IPS-11a (cell line): Measurements from ENCODE around the gene ALX4.

Source experiments
- H3K4me3 ChIP-seq: one replicate; pipeline ENCODE4 v1.5.1; 2013; ENCODE audit warnings: low read depth, low read length, control low read depth

ALX4 gene

GRCh38 chr11:44309478-44310205 is at the start of gene ALX4:
Gene ALX4, minus strand, starts transcription at chr11:44310139. Its CDS starts 77 bp downstream, at chr11:44310062.
- H3K4me3 ChIP-seq, result peak within 1 kb of the TSS; percentile 10

GRCh38 chr11:44359162-44359561 is 49.2 kb upstream of the ALX4 start:
- H3K4me3 ChIP-seq, result no peak overlapping the region

- no peak overlapping the region for H3K4me3 ChIP-seq
These were observed 48.8 kb upstream of the ALX4 start for GRCh38 chr11:44358713-44359112.

- H3K4me3 ChIP-seq, result no peak overlapping the region
These were observed 47.8 kb upstream of the ALX4 start for GRCh38 chr11:44357711-44358110.

- no peak overlapping the region for H3K4me3 ChIP-seq
These were observed 46.4 kb upstream of the ALX4 start for GRCh38 chr11:44356351-44356750.

GRCh38 chr11:44351898-44352498 is 42.1 kb upstream of the ALX4 start:
- no peak overlapping the region for H3K4me3 ChIP-seq

- H3K4me3 ChIP-seq, result no peak overlapping the region
These were observed 41.2 kb upstream of the ALX4 start for GRCh38 chr11:44351006-44351660.

- H3K4me3 ChIP-seq, result no peak overlapping the region
These were observed 39.4 kb upstream of the ALX4 start for GRCh38 chr11:44349328-44349727.

- H3K4me3 ChIP-seq, result no peak overlapping the region
These were observed 38.8 kb upstream of the ALX4 start for GRCh38 chr11:44348721-44349120.

GRCh38 chr11:44348114-44348513 is 38.2 kb upstream of the ALX4 start:
- H3K4me3 ChIP-seq, result no peak overlapping the region

GRCh38 chr11:44347538-44347937 is 37.6 kb upstream of the ALX4 start:
- no peak overlapping the region for H3K4me3 ChIP-seq

- no peak overlapping the region for H3K4me3 ChIP-seq
These were observed 37.0 kb upstream of the ALX4 start for GRCh38 chr11:44346983-44347382.

GRCh38 chr11:44345781-44346180 is 35.8 kb upstream of the ALX4 start:
- H3K4me3 ChIP-seq, result no peak overlapping the region

GRCh38 chr11:44344921-44345320 is 35.0 kb upstream of the ALX4 start:
- no peak overlapping the region for H3K4me3 ChIP-seq

- H3K4me3 ChIP-seq, result no peak overlapping the region
These were observed 34.5 kb upstream of the ALX4 start for GRCh38 chr11:44344423-44344820.

GRCh38 chr11:44343778-44344422 is 34.0 kb upstream of the ALX4 start:
- no peak overlapping the region for H3K4me3 ChIP-seq

GRCh38 chr11:44342616-44343015 is 32.7 kb upstream of the ALX4 start:
- H3K4me3 ChIP-seq, result no peak overlapping the region

- H3K4me3 ChIP-seq, result no peak overlapping the region
These were observed 30.7 kb upstream of the ALX4 start for GRCh38 chr11:44340656-44341055.

- no peak overlapping the region for H3K4me3 ChIP-seq
These were observed 29.6 kb upstream of the ALX4 start for GRCh38 chr11:44339530-44339883.

GRCh38 chr11:44338698-44339529 is 29.0 kb upstream of the ALX4 start:
- H3K4me3 ChIP-seq, result no peak overlapping the region

GRCh38 chr11:44338026-44338425 is 28.1 kb upstream of the ALX4 start:
- no peak overlapping the region for H3K4me3 ChIP-seq
